ENCODE results near the gene XIRP2.
"Not testable (repeated sequence)": the region's sequence is repeated elsewhere in the genome, so short reads cannot be mapped to it uniquely, and the experiment has no call there.

The XIRP2 gene

GRCh38 chr2:166932032-166932431 lies 43.8 kb downstream of the XIRP2 start:
- DNase-seq (no peak), ATAC-seq (no peak)

DNA sequence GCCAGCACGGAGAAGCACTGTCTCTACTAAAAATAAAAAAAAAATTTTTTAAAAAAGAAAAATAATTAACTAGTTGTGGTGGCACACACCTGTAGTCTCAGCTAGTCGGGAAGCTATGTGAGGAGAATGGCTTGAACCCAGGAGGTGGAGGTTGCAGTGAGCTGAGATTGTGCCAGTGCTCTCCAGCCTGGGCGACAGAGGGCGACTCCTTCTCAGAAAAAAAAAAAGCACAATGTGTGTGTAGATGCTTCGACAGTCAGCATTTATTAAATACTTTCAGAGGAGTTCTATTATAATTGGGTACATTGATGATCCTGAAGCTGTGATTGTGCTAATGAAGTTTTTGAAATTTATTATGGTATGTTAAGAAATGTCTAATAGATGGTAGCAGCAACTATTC lies 46.5 kb downstream of the XIRP2 start:
- ATAC-seq, result no peak
- DNase-seq, result no peak

- DNase-seq (no peak), ATAC-seq (no peak)
These were observed 54.1 kb downstream of the XIRP2 start for GRCh38 chr2:166942377-166942776.

DNA sequence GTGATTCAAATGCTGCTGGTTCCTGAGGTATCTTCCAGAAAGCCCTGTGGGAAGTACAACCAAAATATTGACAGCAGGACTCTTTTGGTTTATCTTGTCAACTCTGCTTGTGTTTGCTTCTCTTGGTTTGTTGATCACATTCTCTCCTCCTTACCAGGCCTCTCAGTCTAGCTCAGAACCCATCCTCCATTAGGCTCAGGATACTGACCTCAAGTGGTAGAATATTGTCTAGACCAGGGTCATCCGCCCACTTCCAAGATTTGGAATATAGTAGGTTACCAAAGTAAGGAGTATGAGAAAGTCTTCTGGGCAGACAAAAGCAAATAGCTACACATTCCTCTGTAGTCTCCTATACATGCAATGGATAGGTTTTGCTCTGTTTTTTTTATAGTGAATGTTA lies 56.6 kb downstream of the XIRP2 start:
- ATAC-seq (no peak), DNase-seq (no peak)

DNA sequence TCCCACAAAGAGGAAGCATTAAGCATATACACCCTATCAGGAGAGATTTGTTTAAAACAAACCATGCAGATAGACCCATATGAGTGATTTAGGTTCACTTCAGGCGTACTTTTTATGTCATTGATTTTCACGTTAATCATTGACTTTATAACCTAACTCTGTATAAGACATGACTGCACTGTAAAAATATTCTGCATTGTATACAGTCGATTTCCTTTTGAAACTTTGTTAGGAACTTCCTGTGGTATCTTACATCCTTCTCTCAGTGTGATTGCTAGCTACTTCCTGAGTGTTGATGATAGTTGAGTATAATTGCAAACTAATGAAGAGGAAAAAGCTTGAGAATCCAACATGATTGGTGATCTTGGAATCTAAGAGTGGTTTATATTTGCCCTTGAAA lies 69.4 kb downstream of the XIRP2 start:
- ATAC-seq, result no peak
- no peak for DNase-seq

DNA sequence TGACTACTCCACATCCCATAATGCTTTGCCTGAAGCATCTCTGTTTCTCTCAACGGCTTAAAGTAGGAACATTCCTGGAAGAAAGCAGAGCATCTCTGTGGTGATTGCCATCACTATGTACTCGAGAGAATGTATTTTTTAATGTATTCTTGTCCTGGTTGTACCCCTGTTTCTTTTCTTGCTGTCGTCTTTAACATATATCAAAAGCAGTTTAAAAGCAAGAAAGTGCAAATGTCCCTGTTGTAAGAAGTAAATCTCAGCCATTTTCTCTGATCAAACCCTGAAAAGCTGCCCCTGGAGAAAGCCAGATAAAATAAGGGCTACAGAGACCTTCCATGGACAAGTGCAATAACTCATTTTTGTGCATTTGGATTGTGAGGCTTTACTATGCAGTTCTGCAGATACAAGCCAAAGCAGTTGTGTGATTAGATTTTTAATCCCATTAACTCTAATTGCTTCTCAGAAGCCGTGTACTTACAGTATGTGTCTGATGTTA lies 70.8 kb downstream of the XIRP2 start:
- ATAC-seq (no peak), DNase-seq (no peak)

DNA sequence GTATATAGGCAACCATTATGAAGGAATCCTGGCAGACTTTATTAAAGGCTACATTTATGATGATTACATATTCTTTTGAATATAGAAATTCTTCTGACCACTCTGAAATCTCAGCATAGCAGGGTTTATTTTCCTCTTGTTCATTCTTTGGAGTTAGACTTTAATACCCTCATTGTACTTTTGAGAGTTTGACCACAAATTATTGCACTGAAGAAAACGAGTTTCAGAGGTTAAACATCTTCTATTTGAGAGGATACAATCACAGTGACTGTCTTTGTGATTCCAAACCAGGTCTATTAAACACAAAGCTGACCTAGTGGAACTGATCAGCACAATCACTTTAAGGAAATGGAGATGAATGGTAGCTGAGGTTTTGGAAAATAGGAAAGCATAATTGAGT lies 71.3 kb downstream of the XIRP2 start:
- no peak for DNase-seq
- ATAC-seq, result no peak

DNA sequence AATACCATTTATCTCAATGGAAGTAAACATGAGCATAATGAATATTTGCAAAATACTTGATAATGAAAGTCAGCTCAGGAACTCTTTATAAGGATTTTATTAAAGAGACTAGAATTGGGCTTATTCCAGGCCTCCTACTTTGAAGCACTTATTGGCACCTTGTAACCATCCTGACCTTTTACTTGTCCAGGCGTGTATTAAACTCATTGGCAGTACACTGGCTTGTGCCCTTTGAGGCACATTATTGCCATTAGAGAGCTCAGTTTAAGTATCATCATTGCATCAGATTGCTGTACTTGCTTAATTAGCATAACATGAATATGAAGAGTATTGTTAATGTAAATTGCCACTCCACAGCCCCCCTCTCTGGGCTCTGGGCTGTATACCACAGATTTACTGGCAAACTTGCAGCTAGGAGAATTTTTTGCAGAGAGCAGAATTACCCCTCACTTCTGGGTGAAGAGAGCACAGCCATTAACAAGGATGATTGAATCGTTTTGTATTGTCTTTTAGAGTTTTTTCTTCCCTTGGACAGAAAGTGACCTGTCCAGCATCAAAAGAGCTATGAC lies 72.5 kb downstream of the XIRP2 start:
- DNase-seq, result no peak
- no peak for ATAC-seq

- ATAC-seq (no peak), DNase-seq (no peak)
These were observed 73.7 kb downstream of the XIRP2 start for GRCh38 chr2:166961933-166962332.

GRCh38 chr2:166969486-166969885 lies 81.2 kb downstream of the XIRP2 start:
- no peak for DNase-seq
- no peak for ATAC-seq

DNA sequence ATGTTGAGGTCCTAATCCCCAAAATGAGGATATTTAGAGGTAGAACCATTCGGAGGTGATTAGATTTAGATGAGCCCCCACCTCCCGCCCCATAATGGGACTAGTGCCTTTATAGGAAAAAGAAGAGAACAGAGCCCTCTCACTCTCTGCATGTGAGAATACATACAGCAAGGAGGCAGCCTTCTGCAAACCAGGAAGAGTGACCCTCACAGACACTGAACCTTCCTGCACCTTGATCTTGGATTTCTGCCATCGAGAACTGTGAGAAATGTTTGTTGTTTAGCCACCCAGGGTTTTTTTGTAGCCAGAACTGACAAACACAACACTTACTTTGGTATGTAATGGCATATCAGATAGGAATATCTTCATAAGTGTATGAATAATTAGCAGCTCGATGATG lies 83.7 kb downstream of the XIRP2 start:
- ATAC-seq (no peak), DNase-seq (no peak)

DNA sequence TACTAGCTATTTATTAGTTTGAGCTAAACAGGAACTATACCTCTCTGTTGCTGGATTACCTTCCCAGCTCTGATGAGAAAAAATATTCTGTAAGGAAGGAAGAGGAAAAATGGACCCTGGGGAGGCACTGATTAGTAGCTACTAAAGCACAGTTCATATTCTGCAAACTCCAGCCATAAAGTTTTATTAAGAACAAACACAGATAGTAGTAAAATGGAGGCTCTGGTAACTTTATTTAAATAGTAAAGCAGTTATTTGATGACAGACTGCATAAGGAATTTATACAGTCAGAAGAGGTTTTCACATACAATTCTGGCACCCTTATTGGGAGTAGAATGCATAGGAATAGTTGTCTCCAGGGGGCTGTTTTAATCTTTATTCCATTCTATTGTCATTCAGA lies 84.1 kb downstream of the XIRP2 start:
- ATAC-seq (no peak), DNase-seq (no peak)

GRCh38 chr2:166984188-166984587 lies 95.9 kb downstream of the XIRP2 start:
- no peak for DNase-seq
- ATAC-seq, result no peak

GRCh38 chr2:166984797-166985196 lies 96.5 kb downstream of the XIRP2 start:
- no peak for DNase-seq
- ATAC-seq, result no peak

GRCh38 chr2:166994588-166995336 lies 106.5 kb downstream of the XIRP2 start:
- ATAC-seq, result no peak
- no peak for DNase-seq

DNA sequence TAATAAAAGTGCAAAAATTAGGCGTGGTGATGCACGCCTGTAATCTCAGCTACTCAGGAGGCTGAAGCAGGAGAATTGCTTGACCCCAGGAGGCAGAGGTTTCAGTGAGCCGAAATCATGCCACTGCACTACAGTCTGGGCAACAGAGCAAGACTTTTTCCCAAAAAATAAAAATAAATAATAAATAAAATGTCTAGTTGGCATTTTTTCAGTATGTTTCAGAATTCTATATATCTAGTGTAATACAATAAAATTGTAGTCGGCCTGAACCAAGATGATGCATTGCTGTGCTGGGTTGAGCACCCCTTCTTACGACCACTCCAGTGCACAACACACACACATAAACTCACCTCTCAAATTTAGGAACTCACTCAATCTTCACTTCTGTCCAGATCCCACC lies 108.2 kb downstream of the XIRP2 start:
- no peak for DNase-seq
- no peak for ATAC-seq

GRCh38 chr2:167001165-167001564 lies 112.9 kb downstream of the XIRP2 start:
- ATAC-seq, result no peak
- DNase-seq, result no peak

DNA sequence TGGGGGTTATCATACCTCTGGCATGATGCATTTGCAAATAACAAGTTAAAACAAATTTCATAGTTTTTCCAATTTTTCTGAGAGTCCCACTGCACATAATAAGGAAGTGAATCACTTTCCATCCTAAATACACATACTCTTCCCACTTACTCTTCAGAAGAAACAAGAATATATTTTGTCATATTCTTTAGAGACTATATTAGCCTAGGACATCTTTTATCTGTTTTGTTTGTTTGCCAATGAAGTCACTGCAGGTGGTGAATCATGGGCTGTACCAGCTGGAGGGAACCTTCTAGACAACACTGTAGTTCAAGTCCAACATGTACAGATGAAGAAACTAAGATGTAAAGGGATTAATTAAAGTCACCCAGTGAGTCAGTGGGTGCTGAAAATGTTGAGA lies 116.8 kb downstream of the XIRP2 start:
- ATAC-seq (no peak), DNase-seq (no peak)

- ATAC-seq (no peak), DNase-seq (no peak)
These were observed 124.9 kb downstream of the XIRP2 start for GRCh38 chr2:167013227-167013626.

GRCh38 chr2:167015806-167016205 lies 127.5 kb downstream of the XIRP2 start:
- DNase-seq, result no peak
- no peak for ATAC-seq

- ATAC-seq, result no peak
- DNase-seq, result no peak
These were observed 128.7 kb downstream of the XIRP2 start for GRCh38 chr2:167017021-167017420.

DNA sequence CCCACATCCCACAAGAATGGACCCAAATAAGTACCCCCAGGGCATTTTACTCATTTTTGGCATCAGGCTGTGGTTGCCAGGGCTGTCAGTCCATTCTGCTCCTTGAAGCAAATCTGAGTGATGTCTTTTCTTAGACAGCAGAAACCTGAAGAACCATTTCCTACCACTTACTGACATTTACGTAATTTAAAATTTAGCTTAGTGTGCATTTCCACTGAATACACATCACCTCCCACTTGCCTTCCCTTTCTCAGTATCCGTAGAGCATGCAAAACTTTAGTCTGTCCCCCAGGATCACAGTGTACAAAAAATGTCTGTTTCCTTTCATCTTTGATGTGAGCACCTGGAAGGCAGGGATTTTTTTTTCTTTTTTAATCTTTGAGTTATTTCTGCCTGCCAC lies 130.3 kb downstream of the XIRP2 start:
- DNase-seq (no peak), ATAC-seq (no peak)

DNA sequence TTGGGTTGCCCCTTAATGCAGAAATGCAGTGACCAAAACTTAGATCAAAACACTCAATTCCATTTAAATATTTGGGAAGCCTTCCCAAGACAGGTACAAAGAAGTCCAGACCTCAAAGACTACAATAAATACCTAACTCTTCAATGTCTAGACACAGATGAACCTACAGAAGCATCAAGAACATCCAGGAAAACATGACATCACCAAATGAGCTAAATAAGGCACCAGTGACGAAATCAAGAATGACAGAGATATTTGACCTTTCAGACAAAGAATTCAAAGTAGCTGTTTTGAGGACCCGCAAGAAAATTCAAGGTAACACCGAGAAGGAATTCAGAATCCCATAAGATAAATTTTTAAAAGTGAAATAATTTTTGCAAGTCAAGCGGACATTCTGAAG lies 140.2 kb downstream of the XIRP2 start:
- DNase-seq, result no peak
- ATAC-seq, result no peak

- DNase-seq, ATAC-seq: not testable (repeated sequence)
These were observed 146.7 kb downstream of the XIRP2 start for GRCh38 chr2:167034976-167035375.

Data from stimulated activated naive CD8-positive, alpha-beta T cell treated with anti-CD3 and anti-CD28 coated beads, Interleukin-15, Interleukin-2, amounts not matched to agents 100 U/mL and 50 U/mL, for 24 hours (primary cell).